HEK293T (cell line): ENCODE measurements around the gene CHRFAM7A.
"Not testable (repeated sequence)": the region's sequence is repeated elsewhere in the genome, so short reads cannot be mapped to it uniquely, and the experiment has no call there.

ENCODE experiments used
- ARNT ChIP-seq: fragments of 450-650 bp; IDR thresholded peaks from 2 replicates; pipeline ENCODE4 v1.6.1; 2017; ENCODE audit warnings: mild to moderate bottlenecking
- BHLHE40 ChIP-seq: fragments of 450-650 bp; IDR thresholded peaks from 2 replicates; pipeline ENCODE4 v1.6.1; 2016; ENCODE audit warnings: mild to moderate bottlenecking, moderate library complexity, borderline replicate concordance
- CTBP1 ChIP-seq: fragments of 450-650 bp; IDR thresholded peaks from 2 replicates; pipeline ENCODE4 v1.6.1; 2016; ENCODE audit warnings: borderline replicate concordance
- ELF4 ChIP-seq: fragments of 450-650 bp; IDR thresholded peaks from 2 replicates; pipeline ENCODE4 v1.6.1; 2017; ENCODE audit warnings: antibody characterized with exemption
- FOXA1 ChIP-seq: fragments of 450-650 bp; IDR thresholded peaks from 2 replicates; pipeline ENCODE4 v1.6.1; 2016; ENCODE audit warnings: mild to moderate bottlenecking
- FOXK2 ChIP-seq: fragments of 450-650 bp; IDR thresholded peaks from 2 replicates; pipeline ENCODE4 v1.6.1; 2016; ENCODE audit warnings: mild to moderate bottlenecking
- FOXM1 ChIP-seq: fragments of 450-650 bp; IDR thresholded peaks from 2 replicates; pipeline ENCODE4 v1.6.1; 2017; ENCODE audit warnings: mild to moderate bottlenecking, borderline replicate concordance
- HDGF ChIP-seq: fragments of 450-650 bp; IDR thresholded peaks from 2 replicates; pipeline ENCODE4 v1.6.1; 2017; ENCODE audit warnings: antibody characterized with exemption, borderline replicate concordance
- LEF1 ChIP-seq: fragments of 450-650 bp; IDR thresholded peaks from 2 replicates; pipeline ENCODE4 v1.6.1; 2017; ENCODE audit warnings: mild to moderate bottlenecking, borderline replicate concordance
- NFRKB ChIP-seq: fragments of 450-650 bp; IDR thresholded peaks from 2 replicates; pipeline ENCODE4 v1.6.1; 2016; ENCODE audit warnings: mild to moderate bottlenecking, moderate library complexity
- PKNOX1 ChIP-seq: fragments of 450-650 bp; IDR thresholded peaks from 2 replicates; pipeline ENCODE4 v1.6.1; 2016
- SP1 ChIP-seq: fragments of 450-650 bp; IDR thresholded peaks from 2 replicates; pipeline ENCODE4 v1.6.1; 2017
- SUZ12 ChIP-seq: fragments of 450-650 bp; IDR thresholded peaks from 2 replicates; pipeline ENCODE4 v1.6.1; 2016; ENCODE audit warnings: mild to moderate bottlenecking
- TARDBP ChIP-seq: fragments of 450-650 bp; IDR thresholded peaks from 2 replicates; pipeline ENCODE4 v1.6.1; 2016

- TF ChIP-seq LEF1, FOXA1, SP1, CTBP1, FOXK2, ELF4, SUZ12, TARDBP, PKNOX1, ARNT, FOXM1, NFRKB, BHLHE40, HDGF: not testable (repeated sequence)
These were observed at the start of gene CHRFAM7A for GRCh38 chr15:30392766-30393663.
